ENCODE data around the gene SLC1A4.

DNA sequence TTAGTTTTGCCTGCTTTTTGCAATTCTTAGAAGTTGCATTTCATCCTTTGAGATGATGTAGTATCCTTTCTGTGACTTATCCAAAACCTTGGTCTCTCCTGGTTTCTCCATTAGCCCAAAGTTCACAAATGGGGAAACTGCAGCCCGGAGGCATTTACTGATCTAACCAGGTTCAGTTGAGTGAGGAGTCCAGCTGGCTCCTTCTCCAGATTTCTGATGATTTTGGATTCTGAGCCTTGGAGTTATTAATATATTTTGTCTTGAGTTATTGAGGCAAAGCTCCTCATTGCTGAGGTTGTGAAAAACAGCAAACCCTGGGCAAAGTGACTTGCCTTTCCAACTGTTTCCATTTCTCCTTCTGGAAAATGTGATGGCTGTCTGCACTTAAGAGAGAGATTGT, 1.7 kb downstream of the SLC1A4 start:
- TF ChIP-seq MXI1 (conservative IDR thresholded peaks at IDR 0.05; ENCODE audit: poor library complexity, severe bottlenecking) = no peak
- TF ChIP-seq, protein P1, sequence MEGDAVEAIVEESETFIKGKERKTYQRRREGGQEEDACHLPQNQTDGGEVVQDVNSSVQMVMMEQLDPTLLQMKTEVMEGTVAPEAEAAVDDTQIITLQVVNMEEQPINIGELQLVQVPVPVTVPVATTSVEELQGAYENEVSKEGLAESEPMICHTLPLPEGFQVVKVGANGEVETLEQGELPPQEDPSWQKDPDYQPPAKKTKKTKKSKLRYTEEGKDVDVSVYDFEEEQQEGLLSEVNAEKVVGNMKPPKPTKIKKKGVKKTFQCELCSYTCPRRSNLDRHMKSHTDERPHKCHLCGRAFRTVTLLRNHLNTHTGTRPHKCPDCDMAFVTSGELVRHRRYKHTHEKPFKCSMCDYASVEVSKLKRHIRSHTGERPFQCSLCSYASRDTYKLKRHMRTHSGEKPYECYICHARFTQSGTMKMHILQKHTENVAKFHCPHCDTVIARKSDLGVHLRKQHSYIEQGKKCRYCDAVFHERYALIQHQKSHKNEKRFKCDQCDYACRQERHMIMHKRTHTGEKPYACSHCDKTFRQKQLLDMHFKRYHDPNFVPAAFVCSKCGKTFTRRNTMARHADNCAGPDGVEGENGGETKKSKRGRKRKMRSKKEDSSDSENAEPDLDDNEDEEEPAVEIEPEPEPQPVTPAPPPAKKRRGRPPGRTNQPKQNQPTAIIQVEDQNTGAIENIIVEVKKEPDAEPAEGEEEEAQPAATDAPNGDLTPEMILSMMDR (IDR thresholded peaks at IDR 0.05; ENCODE audit: poor library complexity, severe bottlenecking) = no peak

Measured in neural cell (in vitro differentiated cells).